CD1c-positive myeloid dendritic cell (primary cell): ENCODE measurements around the gene PCSK7.

Experiments
- DNase-seq: peaks from one replicate; pipeline ENCODE4 v3.0.0-alpha.2; 2016; ENCODE audit errors: extremely low spot score

Gene PCSK7

DNA sequence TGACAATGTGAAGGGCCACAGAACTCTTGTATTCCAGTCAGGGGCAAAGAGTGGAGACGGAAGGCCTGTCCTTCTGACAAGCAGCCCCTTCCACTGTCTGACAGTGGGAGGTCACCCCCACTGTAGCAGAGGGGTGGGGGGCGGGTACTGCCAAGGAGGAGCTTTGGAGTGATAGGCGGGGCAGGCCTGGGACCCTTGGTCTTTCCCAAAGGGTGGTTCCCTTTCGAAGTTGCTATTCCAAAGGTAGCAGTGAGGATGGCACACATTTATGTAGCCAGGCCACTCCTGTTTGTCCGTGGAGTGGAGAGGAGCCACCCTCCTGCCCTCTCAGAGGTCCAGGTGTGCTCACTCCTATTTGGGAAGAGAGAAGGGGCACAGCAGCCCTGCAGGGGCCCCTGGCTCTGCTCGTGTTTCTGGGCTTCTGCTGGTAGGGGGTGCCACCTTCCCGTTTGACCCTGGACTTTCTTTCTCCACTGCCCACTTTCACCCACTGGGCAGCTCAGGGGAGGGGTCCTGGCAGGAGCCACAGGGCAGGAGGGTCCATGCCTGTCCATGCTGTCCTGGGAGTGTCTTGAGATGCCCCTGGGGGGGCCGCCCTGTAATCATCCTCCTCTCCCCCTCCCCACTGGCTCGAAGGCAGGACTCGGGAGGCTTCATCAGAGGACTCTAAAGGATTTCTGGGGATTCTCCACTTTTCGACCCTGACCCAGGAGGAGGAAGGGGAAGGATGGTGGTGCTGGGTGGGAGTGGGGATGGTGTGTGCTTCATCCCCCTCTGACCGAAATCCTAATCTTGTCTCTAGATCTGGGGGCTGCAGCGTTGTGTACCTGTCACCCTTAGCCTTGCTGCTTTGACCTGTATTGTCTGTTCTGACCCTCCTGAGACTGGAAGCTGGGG lies 31.7 kb downstream of the PCSK7 start:
- DNase-seq = no peak

DNA sequence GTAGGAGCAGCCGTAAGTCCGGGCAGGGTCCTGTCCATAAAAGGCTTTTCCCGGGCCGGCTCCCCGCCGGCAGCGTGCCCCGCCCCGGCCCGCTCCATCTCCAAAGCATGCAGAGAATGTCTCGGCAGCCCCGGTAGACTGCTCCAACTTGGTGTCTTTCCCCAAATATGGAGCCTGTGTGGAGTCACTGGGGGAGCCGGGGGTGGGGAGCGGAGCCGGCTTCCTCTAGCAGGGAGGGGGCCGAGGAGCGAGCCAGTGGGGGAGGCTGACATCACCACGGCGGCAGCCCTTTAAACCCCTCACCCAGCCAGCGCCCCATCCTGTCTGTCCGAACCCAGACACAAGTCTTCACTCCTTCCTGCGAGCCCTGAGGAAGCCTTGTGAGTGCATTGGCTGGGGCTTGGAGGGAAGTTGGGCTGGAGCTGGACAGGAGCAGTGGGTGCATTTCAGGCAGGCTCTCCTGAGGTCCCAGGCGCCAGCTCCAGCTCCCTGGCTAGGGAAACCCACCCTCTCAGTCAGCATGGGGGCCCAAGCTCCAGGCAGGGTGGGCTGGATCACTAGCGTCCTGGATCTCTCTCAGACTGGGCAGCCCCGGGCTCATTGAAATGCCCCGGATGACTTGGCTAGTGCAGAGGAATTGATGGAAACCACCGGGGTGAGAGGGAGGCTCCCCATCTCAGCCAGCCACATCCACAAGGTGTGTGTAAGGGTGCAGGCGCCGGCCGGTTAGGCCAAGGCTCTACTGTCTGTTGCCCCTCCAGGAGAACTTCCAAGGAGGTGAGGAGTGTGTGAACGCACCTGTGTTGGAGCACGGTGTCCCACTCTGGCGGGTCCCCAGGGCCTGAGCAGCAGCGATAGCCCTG lies 32.6 kb downstream of the PCSK7 start, which contains the start of gene TAGLN:
TAGLN (plus strand) TSS at position 318 of the 863 bp plus-strand sequence. CDS start 3,644 bp downstream, outside the sequence.
- no peak for DNase-seq

DNA sequence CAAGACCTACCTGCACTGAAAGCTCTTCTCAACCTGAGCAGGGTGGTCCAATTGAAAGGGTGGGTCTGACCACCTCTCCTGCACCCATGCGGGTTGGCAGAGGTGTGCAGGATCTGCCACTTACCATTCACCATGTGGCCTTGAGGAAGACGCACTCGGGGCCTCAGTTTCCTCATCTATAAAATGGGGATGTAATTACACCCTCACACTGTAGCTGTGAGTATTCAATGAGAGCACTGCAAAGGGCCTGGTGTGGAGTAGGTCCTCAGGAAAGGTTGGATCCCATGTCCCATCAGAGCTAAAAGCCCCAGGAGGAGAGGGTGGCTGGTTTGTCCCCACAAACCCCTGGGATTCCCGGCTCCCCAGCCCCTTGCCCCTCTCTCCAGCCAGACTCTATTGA lies 33.3 kb downstream of the PCSK7 start:
- no peak for DNase-seq

DNA sequence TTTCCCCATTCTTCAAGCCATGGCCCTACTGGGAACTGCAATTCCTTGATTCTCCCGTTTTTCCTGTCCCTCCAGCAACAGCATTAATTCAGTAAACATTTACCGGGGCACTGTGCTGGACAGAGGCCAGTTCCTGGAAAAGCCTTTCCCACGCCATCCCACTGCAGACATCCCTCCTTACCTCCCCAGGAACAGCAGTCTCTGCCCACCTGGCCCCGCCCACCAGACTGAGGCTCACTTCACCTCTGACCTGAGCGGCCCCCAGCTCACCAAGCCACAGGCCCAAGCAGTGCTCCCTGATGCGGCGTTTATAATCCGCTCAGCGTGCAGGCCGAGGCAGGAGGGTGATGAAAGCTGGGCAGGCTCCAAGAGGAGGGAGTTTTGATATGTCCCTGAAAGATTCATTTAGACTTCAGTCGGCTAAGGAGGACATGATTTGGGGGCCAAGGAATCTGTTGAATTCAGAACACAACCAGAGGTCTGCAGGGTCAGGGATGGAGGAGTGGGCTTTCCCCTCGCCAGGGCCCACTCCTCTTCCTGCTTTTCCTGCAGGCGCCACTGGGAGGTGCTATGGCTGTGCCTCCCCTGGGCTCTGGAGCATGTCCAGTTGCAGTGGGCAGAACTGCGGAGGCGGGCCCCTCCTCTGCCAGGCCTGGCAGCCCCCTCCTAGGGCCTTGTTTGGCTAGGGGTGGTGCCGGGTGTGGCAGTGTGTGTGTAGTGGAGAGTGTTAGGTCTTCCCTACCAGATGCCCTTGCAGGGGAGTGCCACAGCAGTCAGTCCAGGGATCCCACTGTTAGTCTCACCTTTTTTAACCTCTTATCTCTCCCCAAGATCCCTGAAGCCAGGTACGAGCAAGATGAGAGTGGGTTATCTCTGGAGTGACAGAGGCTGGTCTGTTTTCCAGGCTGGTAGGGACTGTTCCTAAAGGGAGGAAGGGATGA lies 34.1 kb downstream of the PCSK7 start:
- no peak for DNase-seq

DNA sequence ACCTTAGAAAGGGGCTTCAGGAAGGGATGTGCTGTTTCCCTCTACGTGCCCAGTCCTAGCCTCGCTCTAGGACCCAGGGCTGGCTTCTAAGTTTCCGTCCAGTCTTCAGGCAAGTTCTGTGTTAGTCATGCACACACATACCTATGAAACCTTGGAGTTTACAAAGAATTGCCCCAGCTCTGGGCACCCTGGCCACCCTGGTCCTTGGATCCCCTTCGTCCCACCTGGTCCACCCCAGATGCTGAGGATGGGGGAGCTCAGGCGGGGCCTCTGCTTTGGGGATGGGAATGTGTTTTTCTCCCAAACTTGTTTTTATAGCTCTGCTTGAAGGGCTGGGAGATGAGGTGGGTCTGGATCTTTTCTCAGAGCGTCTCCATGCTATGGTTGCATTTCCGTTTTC lies 34.9 kb downstream of the PCSK7 start:
- DNase-seq = no peak

DNA sequence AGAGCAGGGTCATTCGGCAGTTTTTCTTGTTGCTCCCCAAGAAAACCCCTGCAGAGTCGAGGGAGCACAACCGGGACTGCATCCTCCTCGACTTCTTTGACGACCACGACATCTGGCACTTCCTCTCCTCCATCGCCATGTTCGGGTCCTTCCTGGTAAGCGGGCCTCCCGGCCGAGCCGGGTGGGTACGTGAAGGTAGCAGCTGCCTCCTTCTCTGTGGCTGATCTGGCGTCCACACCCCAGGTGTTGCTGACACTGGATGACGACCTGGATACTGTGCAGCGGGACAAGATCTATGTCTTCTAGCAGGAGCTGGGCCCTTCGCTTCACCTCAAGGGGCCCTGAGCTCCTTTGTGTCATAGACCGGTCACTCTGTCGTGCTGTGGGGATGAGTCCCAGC lies 36.1 kb downstream of the PCSK7 start:
- DNase-seq = no peak

DNA sequence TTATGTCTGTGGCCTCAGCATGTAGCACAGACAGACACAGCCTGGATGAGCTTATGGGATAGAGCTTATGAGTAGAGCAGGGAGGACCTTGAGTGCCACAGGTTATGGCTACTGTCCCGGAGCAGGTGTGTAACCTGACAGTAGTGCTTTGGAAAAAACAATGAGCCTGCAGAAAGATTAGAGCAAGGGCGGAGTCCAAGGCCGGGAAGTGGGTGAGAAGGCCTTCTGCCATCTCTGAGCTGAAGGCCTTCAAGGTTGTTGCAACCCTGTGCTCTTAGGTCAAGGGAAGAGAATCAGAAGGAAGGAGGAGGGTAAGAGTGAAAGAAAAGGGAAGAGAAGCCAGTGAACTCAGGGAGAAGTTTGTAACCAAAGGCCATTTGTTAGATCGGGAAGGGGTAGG lies 36.6 kb downstream of the PCSK7 start:
- no peak for DNase-seq

DNA sequence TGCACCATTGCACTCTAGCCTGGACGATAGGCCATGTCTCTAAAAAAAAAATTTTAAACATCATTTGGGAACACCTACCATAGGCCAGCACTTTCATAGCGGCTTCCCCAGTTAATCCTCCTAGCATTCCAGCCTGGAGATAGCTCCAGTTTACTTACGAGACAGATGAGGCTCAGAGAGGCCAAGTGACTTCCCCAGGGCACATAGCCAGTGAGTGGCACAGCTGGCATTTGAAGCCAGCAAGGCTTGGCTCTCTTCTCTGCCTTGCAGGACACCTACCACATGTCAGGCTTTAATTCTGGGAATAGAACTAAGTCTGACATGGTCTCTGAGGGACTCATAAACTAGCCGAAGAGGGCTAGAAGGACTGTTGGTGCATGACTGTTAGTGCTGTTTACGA lies 37.6 kb downstream of the PCSK7 start:
- no peak for DNase-seq

DNA sequence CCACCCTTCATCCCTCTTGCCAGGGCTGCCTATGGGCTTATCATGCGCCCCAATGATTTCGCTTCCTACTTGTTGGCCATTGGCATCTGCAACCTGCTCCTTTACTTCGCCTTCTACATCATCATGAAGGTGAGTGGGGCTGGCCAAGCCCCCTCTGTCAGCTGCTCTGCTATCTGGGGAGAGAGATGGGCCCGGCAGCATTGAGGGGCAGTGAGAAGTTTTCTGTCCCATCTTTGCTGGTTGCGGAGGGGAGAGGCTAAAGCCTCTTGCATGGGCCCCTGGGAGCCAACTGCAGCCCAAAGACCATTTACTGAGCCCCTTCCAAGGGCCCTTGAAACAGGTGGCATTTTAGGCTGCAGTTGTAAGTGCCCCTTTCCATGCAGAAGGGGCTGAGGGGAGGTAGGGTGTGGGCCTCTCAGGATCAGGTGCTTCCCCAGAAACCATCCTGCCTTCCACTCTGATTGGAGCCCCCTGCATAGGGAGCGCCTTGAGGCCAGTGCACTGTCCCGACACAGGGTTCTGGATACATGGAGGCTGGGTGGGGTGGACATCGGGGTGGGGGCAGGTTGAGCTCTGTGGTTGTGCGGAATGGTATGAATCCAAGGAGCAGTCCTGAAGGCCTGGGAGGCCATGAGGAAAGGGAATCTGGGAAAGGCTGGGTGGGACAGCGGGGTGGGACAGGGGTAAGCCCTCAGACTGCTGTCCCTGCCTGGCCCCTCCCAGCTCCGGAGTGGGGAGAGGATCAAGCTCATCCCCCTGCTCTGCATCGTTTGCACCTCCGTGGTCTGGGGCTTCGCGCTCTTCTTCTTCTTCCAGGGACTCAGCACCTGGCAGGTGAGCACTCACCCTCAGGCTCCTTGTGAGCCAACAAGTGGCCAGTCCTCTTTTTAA lies 38.5 kb downstream of the PCSK7 start:
- DNase-seq = no peak

DNA sequence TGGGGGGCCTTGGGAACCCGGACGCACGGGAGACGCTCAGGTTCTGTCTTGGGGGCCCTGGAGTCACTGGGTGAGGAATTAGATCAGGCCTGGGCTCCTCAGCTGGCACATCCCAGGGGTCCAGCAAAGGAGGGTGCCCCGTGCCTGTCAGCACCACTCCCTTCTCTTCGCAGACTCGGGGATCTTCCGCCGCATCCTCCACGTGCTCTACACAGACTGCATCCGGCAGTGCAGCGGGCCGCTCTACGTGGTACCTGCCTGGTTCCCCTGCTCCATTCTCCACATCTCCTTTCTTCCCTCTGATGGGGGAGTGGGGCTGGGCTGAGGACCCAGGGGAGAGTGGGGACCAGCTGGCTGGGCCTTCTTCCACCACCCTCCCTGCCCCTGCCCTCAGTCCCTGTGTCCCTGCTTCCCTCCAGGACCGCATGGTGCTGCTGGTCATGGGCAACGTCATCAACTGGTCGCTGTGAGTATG lies 39.4 kb downstream of the PCSK7 start:
- DNase-seq = no peak

DNA sequence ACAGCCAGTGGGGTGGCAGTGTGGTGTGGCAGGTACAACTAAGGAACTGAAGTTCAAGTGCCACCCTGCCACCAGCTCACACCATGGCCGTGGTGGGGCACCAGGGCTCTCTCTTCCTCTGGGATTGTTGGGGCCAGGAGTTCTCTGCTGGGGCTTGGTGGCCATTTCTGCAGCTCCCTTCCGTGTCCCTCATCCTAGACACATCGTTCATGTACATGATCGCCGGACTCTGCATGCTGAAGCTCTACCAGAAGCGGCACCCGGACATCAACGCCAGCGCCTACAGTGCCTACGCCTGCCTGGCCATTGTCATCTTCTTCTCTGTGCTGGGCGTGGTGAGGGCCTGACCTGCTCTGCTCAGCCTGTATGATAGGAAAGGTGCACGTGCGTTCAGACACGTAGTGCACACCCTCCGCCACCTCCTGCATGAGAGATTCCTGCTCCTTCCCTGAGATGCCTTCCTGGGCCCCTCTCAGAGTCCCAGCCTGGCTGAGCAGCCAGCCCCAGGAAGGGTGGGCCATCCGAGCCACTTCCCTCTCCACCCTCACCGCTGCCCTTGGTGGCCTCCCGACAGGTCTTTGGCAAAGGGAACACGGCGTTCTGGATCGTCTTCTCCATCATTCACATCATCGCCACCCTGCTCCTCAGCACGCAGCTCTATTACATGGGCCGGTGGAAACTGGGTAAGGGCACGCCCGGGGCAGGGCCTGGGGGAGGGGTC lies 40.0 kb downstream of the PCSK7 start:
- DNase-seq = no peak

DNA sequence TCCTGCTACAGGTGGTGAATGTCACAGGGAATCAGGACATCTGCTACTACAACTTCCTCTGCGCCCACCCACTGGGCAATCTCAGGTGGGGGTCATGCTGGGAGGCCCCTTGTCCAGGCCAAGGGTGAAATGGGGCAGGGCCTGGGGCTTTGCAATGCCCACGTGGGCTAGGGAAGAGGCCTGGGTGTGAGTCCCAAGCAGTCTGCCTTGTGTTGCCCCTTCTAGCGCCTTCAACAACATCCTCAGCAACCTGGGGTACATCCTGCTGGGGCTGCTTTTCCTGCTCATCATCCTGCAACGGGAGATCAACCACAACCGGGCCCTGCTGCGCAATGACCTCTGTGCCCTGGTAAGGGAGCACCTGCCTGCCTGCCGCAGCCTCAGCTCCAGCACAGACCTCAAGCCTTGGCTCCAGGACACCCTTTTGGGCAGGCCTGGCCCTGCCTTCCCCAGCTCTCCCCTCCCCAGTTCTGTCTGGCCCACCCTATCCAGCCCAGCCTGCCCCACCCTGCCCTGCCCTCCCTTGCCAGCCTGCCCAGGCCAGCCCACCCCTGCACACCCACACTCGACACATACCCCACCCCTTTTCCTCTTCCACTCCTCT lies 41.8 kb downstream of the PCSK7 start:
- no peak for DNase-seq

DNA sequence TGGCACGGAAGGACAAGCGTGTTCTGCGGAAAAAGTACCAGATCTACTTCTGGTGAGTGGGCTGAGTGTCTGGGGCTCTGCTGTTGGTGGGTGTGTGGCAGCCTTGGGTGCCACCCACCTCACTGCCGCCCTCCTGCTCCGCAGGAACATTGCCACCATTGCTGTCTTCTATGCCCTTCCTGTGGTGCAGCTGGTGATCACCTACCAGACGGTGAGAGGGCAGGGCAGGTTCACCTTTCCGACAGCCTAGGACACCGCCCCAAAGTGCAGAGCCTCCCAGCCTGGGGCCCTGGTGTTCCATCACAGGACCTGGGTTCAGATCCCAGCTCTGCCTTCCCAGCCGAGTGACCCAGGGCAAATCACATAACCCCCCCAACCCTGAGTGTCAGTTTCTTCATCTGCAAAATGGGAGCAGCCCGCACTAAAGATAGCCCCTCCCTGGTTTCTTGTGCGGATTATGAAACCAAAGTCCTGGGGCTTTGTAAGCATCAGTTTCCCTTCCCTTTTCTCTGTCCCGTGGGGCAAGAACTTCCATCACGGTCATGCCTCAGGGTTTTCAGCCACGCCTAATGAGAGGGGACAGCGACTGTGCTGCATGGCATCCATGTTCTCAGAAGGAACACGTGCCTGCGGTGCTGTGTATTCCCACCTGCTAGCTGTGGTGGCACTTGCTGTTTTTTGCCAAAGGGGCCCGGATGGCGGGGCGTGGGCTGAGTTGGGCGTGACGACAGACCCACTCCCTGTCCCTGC lies 42.5 kb downstream of the PCSK7 start:
- DNase-seq = peak; percentile 93

DNA sequence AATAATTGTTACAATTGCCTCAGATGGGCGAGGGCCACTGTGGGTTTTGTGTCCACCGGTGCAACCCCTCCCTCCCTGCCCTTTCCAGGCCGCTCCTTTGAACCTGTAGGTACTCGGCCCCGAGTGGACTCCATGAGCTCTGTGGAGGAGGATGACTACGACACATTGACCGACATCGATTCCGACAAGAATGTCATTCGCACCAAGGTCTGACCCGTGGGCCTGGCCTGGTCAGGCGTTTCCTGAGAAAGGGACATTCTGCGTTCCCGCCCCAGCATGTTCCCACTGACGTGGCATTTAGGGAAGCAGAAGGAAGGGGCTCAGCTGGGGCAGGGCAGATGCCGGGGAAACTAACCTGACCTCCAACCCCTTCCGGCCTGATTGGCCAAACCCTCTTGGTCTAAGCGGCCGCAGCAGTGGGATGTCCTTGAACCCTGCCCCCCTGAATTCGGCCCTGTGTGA lies 43.2 kb downstream of the PCSK7 start:
- peak; percentile 92 for DNase-seq

DNA sequence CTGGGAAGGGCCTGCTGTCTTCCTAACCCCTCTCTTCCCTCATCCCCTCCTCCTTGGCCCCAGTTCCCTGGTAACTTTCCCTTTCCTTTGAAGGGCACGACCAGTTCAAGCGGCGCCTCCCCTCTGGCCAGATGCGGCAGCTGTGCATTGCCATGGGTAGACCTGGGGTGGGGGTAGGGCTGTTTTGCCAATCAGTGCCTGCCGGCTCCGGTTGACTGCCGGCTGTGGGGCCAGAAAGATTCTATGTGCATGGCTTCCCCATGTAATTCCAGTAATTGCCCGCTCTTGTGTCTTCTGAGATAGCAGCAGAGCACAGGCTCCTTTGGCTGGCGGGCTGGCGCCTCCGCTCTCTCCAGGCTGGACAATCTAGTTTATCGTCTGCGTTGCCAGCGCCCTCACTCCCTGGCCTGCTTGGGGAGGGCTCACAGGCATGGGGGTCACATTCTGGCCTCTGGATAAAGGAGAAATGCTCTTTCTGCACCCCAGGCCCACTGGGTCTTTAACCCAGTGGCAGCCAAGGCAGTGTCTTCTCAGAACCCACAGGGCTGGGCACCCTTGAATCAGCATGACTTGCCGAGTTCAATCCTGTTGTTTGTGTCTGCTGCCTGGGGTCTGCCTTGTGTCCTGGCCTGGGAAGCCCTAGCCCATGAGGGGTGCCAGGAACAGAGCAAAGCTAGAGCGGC lies 43.9 kb downstream of the PCSK7 start:
- DNase-seq = no peak

DNA sequence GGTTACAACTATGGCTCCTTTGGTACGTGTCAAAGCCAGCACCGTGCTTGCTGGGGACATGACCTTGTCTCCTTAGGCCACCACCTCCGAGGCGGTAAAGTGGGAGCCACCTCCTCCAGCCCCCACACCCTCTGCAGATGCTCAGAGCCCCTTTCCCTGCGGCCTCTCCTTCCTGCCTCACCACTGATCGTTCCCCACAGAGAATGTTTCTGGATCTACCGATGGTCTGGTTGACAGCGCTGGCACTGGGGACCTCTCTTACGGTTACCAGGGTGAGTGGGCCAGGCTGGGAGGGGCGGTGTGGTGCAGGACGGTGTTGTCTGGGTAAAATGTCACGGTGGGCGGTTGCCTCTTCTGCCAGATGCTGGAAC lies 44.5 kb downstream of the PCSK7 start:
- no peak for DNase-seq

DNA sequence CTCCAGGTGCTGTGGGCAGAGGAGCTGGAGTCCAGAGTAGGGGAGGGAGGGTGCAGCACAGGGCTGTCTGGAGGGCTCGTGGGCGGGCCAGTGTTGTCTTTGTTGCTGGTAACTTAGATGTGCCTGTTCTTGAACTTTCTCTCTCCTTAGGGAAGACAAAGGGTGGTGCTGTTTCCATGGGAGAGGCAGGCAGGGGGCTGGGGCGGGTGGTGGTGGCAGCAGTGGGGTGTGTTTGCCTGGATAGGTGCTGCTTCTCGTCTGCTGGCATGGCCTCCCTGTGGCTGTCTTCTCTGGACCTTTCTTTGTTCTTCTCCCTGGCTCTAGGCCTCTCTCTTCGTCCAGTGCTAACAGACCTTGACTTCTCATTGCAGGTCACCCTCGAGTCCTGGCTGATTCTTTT lies 44.9 kb downstream of the PCSK7 start:
- DNase-seq = no peak

DNA sequence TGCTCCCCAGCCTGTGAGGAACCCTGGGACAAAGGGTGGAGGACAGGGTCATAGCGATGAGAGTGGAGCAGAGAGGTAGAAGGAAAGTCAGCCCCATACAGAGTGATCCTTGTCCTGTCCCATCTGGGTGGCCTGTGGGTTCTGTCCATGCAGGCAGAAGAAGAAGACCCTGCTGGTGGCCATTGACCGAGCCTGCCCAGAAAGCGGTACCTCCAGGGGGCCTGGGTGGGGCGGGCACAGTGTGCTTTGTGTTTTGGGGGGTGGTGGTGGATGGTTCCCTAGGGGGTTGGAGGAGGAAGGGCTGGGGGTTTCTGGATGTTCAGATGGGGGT lies 45.5 kb downstream of the PCSK7 start:
- no peak for DNase-seq
